Epithelial cell of esophagus (primary cell): ENCODE results near the gene CEP72.

Experiments
- DNase-seq: peaks from one replicate; pipeline ENCODE4 v3.0.0; 2010; ENCODE audit warnings: low read depth
- H3K4me3 ChIP-seq: 2 replicates; pipeline ENCODE4 v1.5.1; 2011; ENCODE audit warnings: mild to moderate bottlenecking, low read length, control low read depth
- CTCF ChIP-seq: IDR thresholded peaks from 2 replicates; pipeline ENCODE4 v1.5.1; 2011; ENCODE audit warnings: low read depth, mild to moderate bottlenecking, low read length, control low read depth, inconsistent platforms; ENCODE audit not compliant: insufficient read depth; ENCODE audit errors: missing control alignments

Gene CEP72

GRCh38 chr5:664343-664993 is 52.3 kb downstream of the CEP72 start:
- TF ChIP-seq CTCF: no peak
- DNase-seq: no peak

GRCh38 chr5:664994-665360 is 52.8 kb downstream of the CEP72 start:
- TF ChIP-seq CTCF: no peak

More at GRCh38 chr5:664343-664993, 52.3 kb downstream of the CEP72 start:
- H3K4me3 ChIP-seq: no peak overlapping the region

GRCh38 chr5:665541-665955 is 53.4 kb downstream of the CEP72 start:
- H3K4me3 ChIP-seq: no peak overlapping the region
- DNase-seq: no peak
- TF ChIP-seq CTCF: no peak

More at GRCh38 chr5:664994-665360, 52.8 kb downstream of the CEP72 start:
- no peak overlapping the region for H3K4me3 ChIP-seq
- no peak for DNase-seq

GRCh38 chr5:665956-666711 is 54.0 kb downstream of the CEP72 start:
- DNase-seq: no peak
- no peak overlapping the region for H3K4me3 ChIP-seq
- TF ChIP-seq CTCF: no peak

- no peak for TF ChIP-seq CTCF
- DNase-seq: no peak
- H3K4me3 ChIP-seq: no peak overlapping the region
These were observed 54.8 kb downstream of the CEP72 start for GRCh38 chr5:666816-667498.

GRCh38 chr5:668283-668995 is 56.3 kb downstream of the CEP72 start:
- no peak overlapping the region for H3K4me3 ChIP-seq
- no peak for DNase-seq
- TF ChIP-seq CTCF: no peak
